Sigmoid colon (tissue), 7 donors: ENCODE data around the gene AACS. TPM values are rescaled to one million over a fixed set of nuclear protein-coding genes. Genes with fewer than 3 reads are reported as not detected.

Experiments
- DNase-seq: peaks from one replicate; pipeline ENCODE4 v3.0.0-alpha.2; 2019
- H3K27ac ChIP-seq, 4 donors: fragments of 200-600 bp; sonication (generic); one replicate each; pipeline ENCODE4 v1.5.1; 2016 to 2019; ENCODE audit warnings: mild to moderate bottlenecking in 1 of 4
- H3K27me3 ChIP-seq, 3 donors: fragments of 200-600 bp; sonication (generic); one replicate each; pipeline ENCODE4 v1.5.1; 2019; ENCODE audit warnings: mild to moderate bottlenecking in 1 of 3
- H3K36me3 ChIP-seq, 4 donors: fragments of 200-600 bp; sonication (generic); one replicate each; pipeline ENCODE4 v1.5.1; 2016 to 2019
- H3K4me1 ChIP-seq, 4 donors: fragments of 200-600 bp; sonication (generic); one replicate each; pipeline ENCODE4 v1.5.1; 2017 to 2019
- H3K4me3 ChIP-seq, 4 donors: fragments of 200-600 bp; sonication (generic); one replicate each; pipeline ENCODE4 v1.5.1; 2017 to 2019; ENCODE audit warnings: mild to moderate bottlenecking in 2 of 4, moderate library complexity in 1 of 4
- H3K9me3 ChIP-seq, 4 donors: fragments of 200-600 bp in 3 of 4; sonication (generic) in 3 of 4; one replicate each; pipeline versions ENCODE4 v1.5.1 to v1.6.1; 2013 to 2019
- CTCF ChIP-seq, 4 experiments: fragments of 450-650 bp in 3 of 4; fragments of 200-600 bp in 1 of 4; IDR thresholded peaks; one replicate each; pipeline ENCODE4 v1.5.1; 2016 to 2019; ENCODE audit warnings: antibody characterized with exemption in 4 of 4, mild to moderate bottlenecking in 3 of 4, moderate library complexity in 2 of 4
- EP300 ChIP-seq, 4 donors: sonication (generic); formaldehyde crosslinking; IDR thresholded peaks; one replicate each; pipeline ENCODE4 v1.6.1; 2017; ENCODE audit warnings: antibody characterized with exemption in 4 of 4
- POLR2A ChIP-seq, 2 donors: fragments of 450-650 bp; IDR thresholded peaks; one replicate each; pipeline ENCODE4 v1.6.1; 2016; ENCODE audit warnings: antibody characterized with exemption in 2 of 2, mild to moderate bottlenecking in 2 of 2, moderate library complexity in 2 of 2
- POLR2AphosphoS5 ChIP-seq, 4 donors: sonication (generic); formaldehyde crosslinking; IDR thresholded peaks; one replicate each; pipeline ENCODE4 v1.6.1; 2017; ENCODE audit warnings: antibody characterized with exemption in 4 of 4
- WGBS, 2 donors: extraction: QIAGEN DNeasy Blood & Tissue Kit; methylation state at CpG; one replicate each; pipeline ENCODE4 v1.1.7; 2013; 5-methylcytosine and 5-hydroxymethylcytosine counted together
- intact Hi-C: fragments of 100-400 bp; cut with DNase I; formaldehyde crosslinking; loops from one replicate; pipeline ENCODE4 v1.15.1; 2023
- polyA plus RNA-seq, 3 donors: library from polyadenylated mRNA; stranded (reverse); fragments of 200-250 nt; gene quantifications; one replicate each; pipeline ENCODE4 v1.2.3, GENCODE V29; 2013
- total RNA-seq, 4 donors: library from RNA; depleted of rRNA; stranded (reverse); fragments of >200 nt; gene quantifications; one replicate each; pipeline ENCODE4 v1.1.0, GENCODE V29; 2016
- donor health status: healthy with polysubstance abuse.
- donor health status: Bipolar disorder and iron deficiency.
- donor health status: healthy.

Gene AACS
- total and polyA plus RNA-seq, 7 donors, result 8.1 to 38.0 (median 12.7) TPM

GRCh38 chr12:125129179-125129571 lies 63.9 kb downstream of the AACS start:
- H3K4me1 ChIP-seq, result no peaks in the 10 kb centered on the region
- 96% methylated on average over 10 of the region's 10 CpGs for WGBS, 2 donors
- TF ChIP-seq POLR2A (IDR thresholded peaks at IDR 0.05) (no peak), EP300 (IDR thresholded peaks at IDR 0.05) (no peak), POLR2AphosphoS5 (IDR thresholded peaks at IDR 0.05) (no peak), CTCF (IDR thresholded peaks at IDR 0.05) (no peak)
- no peaks in the 10 kb centered on the region for H3K27me3 ChIP-seq
- intact Hi-C loops, result no loop called here
- H3K27ac ChIP-seq, result no peak overlapping the region
- H3K9me3 ChIP-seq, result no peaks in the 10 kb centered on the region
- H3K36me3 ChIP-seq, result peaks cover 0 to 43% (median 4%) of the 10 kb centered on the region in 4 donors
- DNase-seq, result no peak
- H3K4me3 ChIP-seq, result no peak overlapping the region

GRCh38 chr12:125129591-125130255 lies 64.5 kb downstream of the AACS start:
- no peaks in the 10 kb centered on the region for H3K9me3 ChIP-seq
- no peaks in the 10 kb centered on the region for H3K4me1 ChIP-seq
- peaks cover 0 to 45% (median 4%) of the 10 kb centered on the region in 4 donors for H3K36me3 ChIP-seq
- WGBS, 2 donors, result 93 to 94% methylated on average over 18 of the region's 18 CpGs
- H3K27ac ChIP-seq, result no peak overlapping the region
- no peak overlapping the region for H3K4me3 ChIP-seq
- no peak for DNase-seq
- no peak for TF ChIP-seq POLR2AphosphoS5 (IDR thresholded peaks at IDR 0.05)
- TF ChIP-seq CTCF (IDR thresholded peaks at IDR 0.05), result no peak
- TF ChIP-seq POLR2A (IDR thresholded peaks at IDR 0.05), result no peak
- TF ChIP-seq EP300 (IDR thresholded peaks at IDR 0.05), result no peak
- intact Hi-C loops, result no loop called here
- no peaks in the 10 kb centered on the region for H3K27me3 ChIP-seq

GRCh38 chr12:125131958-125132357 lies 66.7 kb downstream of the AACS start:
- Histone ChIP-seq H3K4me1 (no peaks in the 10 kb centered on the region), H3K9me3 (no peaks in the 10 kb centered on the region), H3K36me3 (peaks cover 0 to 39% (median 0%) of the 10 kb centered on the region in 4 donors), H3K27me3 (no peaks in the 10 kb centered on the region), H3K4me3 (no peak overlapping the region), H3K27ac (no peak overlapping the region)
- no peak for DNase-seq
- TF ChIP-seq EP300 (IDR thresholded peaks at IDR 0.05), result no peak
- TF ChIP-seq POLR2A (IDR thresholded peaks at IDR 0.05), result no peak
- no peak for TF ChIP-seq POLR2AphosphoS5 (IDR thresholded peaks at IDR 0.05)
- no peak for TF ChIP-seq CTCF (IDR thresholded peaks at IDR 0.05)
- WGBS, 2 donors, result 89 to 92% methylated on average over 8 of the region's 8 CpGs
- intact Hi-C loops, result no loop called here

- Histone ChIP-seq H3K4me1 (no peaks in the 10 kb centered on the region), H3K4me3 (no peak overlapping the region), H3K9me3 (no peaks in the 10 kb centered on the region), H3K27ac (no peak overlapping the region), H3K36me3 (peaks cover 0 to 32% (median 0%) of the 10 kb centered on the region in 4 donors), H3K27me3 (no peaks in the 10 kb centered on the region)
- intact Hi-C loops, result no loop called here
- no peak for DNase-seq
- WGBS, 2 donors, result 93 to 95% methylated on average over 16 of the region's 16 CpGs
- TF ChIP-seq POLR2A (IDR thresholded peaks at IDR 0.05) (no peak), CTCF (IDR thresholded peaks at IDR 0.05) (no peak), POLR2AphosphoS5 (IDR thresholded peaks at IDR 0.05) (no peak), EP300 (IDR thresholded peaks at IDR 0.05) (no peak)
Measured at GRCh38 chr12:125132698-125133400, 67.6 kb downstream of the AACS start.
